Mesothelial cell of epicardium (in vitro differentiated cells): ENCODE results near the gene ABI1. TPM values are rescaled to one million over a fixed set of nuclear protein-coding genes. Genes with fewer than 3 reads are reported as not detected.

Experiments
- DNase-seq, 2 experiments: peaks; one replicate each; pipeline ENCODE4 v3.0.0; 2021; ENCODE audit warnings: low spot score in 2 of 2; ENCODE audit not compliant: unreplicated experiment in 2 of 2
- H3K27ac Mint-ChIP-seq: 2 replicates; pipeline ENCODE4 v1.8.0; 2021; ENCODE audit warnings: mixed read lengths
- H3K27me3 Mint-ChIP-seq: 2 replicates; pipeline ENCODE4 v1.8.0; 2021; ENCODE audit warnings: low read depth, mixed read lengths
- H3K36me3 Mint-ChIP-seq: 2 replicates; pipeline ENCODE4 v1.8.0; 2021; ENCODE audit warnings: mixed read lengths
- H3K4me1 Mint-ChIP-seq: 2 replicates; pipeline ENCODE4 v1.8.0; 2021; ENCODE audit warnings: mixed read lengths
- H3K4me3 Mint-ChIP-seq: 2 replicates; pipeline ENCODE4 v1.8.0; 2021; ENCODE audit warnings: mild to moderate bottlenecking, moderate library complexity, mixed read lengths
- H3K9me3 Mint-ChIP-seq: 2 replicates; pipeline ENCODE4 v1.8.0; 2021; ENCODE audit warnings: mixed read lengths
- CTCF ChIP-seq: fragments of 200-600 bp; sonication (generic); IDR thresholded peaks from one replicate; pipeline ENCODE4 v1.5.0; 2021; ENCODE audit warnings: antibody characterized with exemption; ENCODE audit not compliant: unreplicated experiment
- total RNA-seq: library from RNA; stranded (reverse); gene quantifications from 3 replicates; pipeline ENCODE4 v1.2.1, GENCODE V29; 2021

Gene ABI1
- total RNA-seq, 1 donor from 2014 or later: 41.3 TPM

- H3K27ac Mint-ChIP-seq: no peak overlapping the region
- TF ChIP-seq CTCF: no peak
- DNase-seq: no peak
- no peaks in the 10 kb centered on the region for H3K4me1 Mint-ChIP-seq
- no peaks in the 10 kb centered on the region for H3K9me3 Mint-ChIP-seq
- H3K4me3 Mint-ChIP-seq: no peak overlapping the region
- no peaks in the 10 kb centered on the region for H3K27me3 Mint-ChIP-seq
- peaks cover 15% of the 10 kb centered on the region for H3K36me3 Mint-ChIP-seq
Measured at GRCh38 chr10:26715137-26715487, 145.6 kb downstream of the ABI1 start.

DNA sequence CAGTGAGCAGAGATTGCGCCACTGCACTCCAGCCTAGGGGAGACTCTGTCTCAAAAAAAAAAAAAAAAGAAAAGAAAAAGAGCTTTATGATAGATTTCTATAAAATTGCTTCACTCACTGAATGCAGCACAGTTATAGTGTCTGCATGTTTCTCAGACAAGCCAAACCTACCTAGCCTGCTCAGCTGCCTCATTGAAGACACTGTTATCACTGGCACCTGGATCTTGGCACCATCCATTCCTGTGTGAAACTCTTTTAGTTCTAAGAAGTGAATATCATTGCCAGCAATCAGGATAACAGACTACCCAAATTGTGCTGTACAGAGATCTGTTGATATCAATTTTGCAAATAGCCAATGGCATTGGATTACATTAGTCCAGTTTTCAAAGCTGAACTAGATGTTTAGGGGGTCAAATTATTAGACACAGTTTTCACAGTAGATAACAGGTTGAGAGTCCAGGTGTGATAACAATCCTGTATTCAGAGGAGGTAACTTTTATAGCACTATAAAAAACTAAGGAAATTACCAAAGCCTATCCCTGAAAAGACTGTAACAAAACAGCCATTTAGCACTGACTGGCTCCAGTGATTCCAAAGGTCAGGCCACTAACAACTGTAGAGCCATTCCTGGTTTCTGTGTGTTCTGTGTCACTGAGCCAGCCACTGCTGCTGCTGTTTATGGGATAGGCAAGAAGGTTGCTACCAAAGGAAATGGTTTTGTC is 146.2 kb downstream of the ABI1 start:
- no peak overlapping the region for H3K4me3 Mint-ChIP-seq
- H3K27me3 Mint-ChIP-seq: no peaks in the 10 kb centered on the region
- no peaks in the 10 kb centered on the region for H3K9me3 Mint-ChIP-seq
- DNase-seq: no peak
- H3K4me1 Mint-ChIP-seq: no peaks in the 10 kb centered on the region
- TF ChIP-seq CTCF: no peak
- no peak overlapping the region for H3K27ac Mint-ChIP-seq
- peaks cover 15% of the 10 kb centered on the region for H3K36me3 Mint-ChIP-seq

GRCh38 chr10:26711324-26711723 is 149.4 kb downstream of the ABI1 start:
- DNase-seq: no peak
- Mint-ChIP-seq H3K9me3 (no peaks in the 10 kb centered on the region), H3K27me3 (no peaks in the 10 kb centered on the region), H3K27ac (no peak overlapping the region), H3K4me1 (no peaks in the 10 kb centered on the region), H3K36me3 (peaks cover 21% of the 10 kb centered on the region), H3K4me3 (no peak overlapping the region)
- no peak for TF ChIP-seq CTCF

GRCh38 chr10:26706936-26707335 is 153.8 kb downstream of the ABI1 start:
- TF ChIP-seq CTCF: no peak
- Mint-ChIP-seq H3K27me3 (no peaks in the 10 kb centered on the region), H3K4me1 (no peaks in the 10 kb centered on the region), H3K4me3 (no peak overlapping the region), H3K27ac (no peak overlapping the region), H3K36me3 (peaks cover 18% of the 10 kb centered on the region), H3K9me3 (no peaks in the 10 kb centered on the region)
- no peak for DNase-seq

DNA sequence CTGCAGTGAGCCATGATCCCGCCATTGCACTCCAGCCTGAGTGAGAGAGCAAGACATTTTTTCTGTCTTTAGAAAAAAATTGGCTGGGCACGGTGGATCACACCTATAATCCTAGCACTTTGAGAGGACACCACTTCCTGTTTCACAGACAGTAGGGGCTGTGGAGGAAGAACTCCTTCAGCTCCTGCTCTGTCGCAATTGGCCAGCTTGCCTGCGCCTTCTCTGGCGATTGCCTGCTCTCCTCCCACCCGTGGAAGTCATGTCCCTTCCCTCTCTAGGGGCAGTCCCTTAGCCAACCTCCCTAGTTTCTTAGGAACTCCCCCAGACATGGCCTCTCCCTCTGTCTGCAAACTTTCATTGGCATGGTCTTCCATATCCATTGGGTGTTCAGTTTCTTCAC is 154.6 kb downstream of the ABI1 start:
- no peak for DNase-seq
- no peak for TF ChIP-seq CTCF
- H3K9me3 Mint-ChIP-seq: no peaks in the 10 kb centered on the region
- H3K4me1 Mint-ChIP-seq: no peaks in the 10 kb centered on the region
- H3K36me3 Mint-ChIP-seq: peaks cover 18% of the 10 kb centered on the region
- H3K27me3 Mint-ChIP-seq: no peaks in the 10 kb centered on the region
- no peak overlapping the region for H3K27ac Mint-ChIP-seq
- H3K4me3 Mint-ChIP-seq: no peak overlapping the region

- Mint-ChIP-seq H3K4me1 (peaks cover 1% of the 10 kb centered on the region), H3K9me3 (no peaks in the 10 kb centered on the region), H3K27ac (no peak overlapping the region), H3K27me3 (no peaks in the 10 kb centered on the region), H3K4me3 (no peak overlapping the region), H3K36me3 (peaks cover 21% of the 10 kb centered on the region)
- DNase-seq: no peak
- TF ChIP-seq CTCF: no peak
Measured at GRCh38 chr10:26703974-26704373, 156.8 kb downstream of the ABI1 start.
